HG03354 (cell line): ENCODE measurements around the gene SMPDL3A.

Experiments used
- ATAC-seq: cut with Tn5 transposase; IDR thresholded peaks from one replicate; pipeline ENCODE4 v1.9.1; 2021; ENCODE audit warnings: mild to moderate bottlenecking; ENCODE audit not compliant: unreplicated experiment, poor library complexity, severe bottlenecking

The SMPDL3A gene

DNA sequence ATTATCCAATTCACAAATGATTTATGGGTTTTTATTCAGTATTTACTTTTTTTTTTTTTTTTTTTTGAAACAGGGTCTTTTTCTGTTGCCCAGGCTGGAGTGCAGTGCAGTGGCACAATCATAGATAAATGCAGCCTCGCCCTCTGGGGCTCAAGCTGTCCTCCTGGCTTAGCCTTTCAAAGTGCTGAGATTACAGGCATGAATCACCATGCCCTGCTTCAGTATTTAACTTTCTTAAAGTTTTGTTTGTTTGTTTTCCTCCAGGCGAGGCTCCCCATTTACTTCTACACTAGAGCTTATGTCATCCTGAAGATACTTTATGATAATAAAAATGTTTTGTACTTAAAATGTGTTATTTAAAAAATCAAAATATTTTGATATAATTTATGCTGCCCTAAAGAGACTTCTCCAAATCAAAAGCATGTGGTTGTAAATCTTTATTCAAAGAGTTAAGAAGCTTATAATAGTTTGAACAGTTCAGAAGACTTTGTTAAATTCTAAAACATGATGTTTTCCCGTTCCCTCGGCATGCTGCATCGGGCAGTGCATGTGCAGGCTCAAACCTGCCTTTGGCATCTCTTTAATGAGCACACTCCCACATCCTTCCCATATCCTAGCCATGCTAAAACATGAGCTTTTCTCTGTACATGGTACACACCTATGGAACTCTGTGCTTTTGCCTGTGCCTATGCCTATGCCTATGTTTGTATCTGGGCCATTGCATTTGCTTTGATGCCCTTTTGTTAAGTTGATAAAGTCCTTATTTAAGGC is 11.0 kb downstream of the SMPDL3A start:
- no peak for ATAC-seq

- ATAC-seq: no peak
These were observed 11.8 kb downstream of the SMPDL3A start for GRCh38 chr6:122800906-122801305.

GRCh38 chr6:122801397-122801796 is 12.3 kb downstream of the SMPDL3A start:
- no peak for ATAC-seq

DNA sequence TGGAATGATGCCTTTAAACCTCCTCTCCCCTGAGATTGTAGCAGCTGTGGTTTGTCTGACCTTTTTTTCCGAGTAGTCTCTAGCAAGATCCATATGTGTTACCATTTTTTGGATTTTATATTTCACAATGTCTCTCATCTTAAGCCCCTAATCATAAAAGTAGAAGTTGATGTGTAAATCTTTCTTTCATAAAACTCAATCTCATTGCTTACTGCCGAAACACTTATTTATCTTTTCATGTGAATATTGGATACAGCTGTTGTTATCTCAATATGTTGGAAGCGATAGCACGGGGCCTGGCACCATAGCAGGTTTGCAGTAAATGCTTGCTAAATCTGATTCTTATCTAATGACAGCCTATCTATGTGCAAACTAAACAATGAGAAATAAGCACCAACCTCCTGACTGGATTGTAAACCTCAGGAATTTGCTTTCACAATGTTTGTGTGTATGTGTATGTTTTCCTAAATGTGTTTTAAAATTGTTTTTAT is 14.2 kb downstream of the SMPDL3A start:
- ATAC-seq: no peak

- ATAC-seq: no peak
These were observed 16.0 kb downstream of the SMPDL3A start for GRCh38 chr6:122804962-122805485.

DNA sequence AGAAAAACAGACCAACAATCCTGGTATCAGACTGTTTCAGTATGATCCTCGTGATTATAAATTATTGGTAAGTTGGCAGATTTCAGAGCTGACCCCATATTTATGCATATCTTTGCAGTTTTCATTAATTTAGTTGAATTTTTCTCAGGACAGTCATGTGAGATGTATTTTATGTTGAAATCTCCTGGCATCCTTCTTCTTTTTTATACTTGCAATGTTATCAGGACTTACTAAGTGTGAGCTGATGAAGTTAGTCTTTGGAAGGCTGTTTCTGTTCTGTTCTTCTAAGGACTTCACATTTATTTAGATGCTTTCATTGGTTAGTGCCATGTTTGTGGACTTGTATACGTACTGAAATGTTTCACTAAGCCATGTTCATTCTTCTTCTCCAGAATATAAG is 17.2 kb downstream of the SMPDL3A start:
- no peak for ATAC-seq

- no peak for ATAC-seq
These were observed 19.2 kb downstream of the SMPDL3A start for GRCh38 chr6:122808121-122808885.

DNA sequence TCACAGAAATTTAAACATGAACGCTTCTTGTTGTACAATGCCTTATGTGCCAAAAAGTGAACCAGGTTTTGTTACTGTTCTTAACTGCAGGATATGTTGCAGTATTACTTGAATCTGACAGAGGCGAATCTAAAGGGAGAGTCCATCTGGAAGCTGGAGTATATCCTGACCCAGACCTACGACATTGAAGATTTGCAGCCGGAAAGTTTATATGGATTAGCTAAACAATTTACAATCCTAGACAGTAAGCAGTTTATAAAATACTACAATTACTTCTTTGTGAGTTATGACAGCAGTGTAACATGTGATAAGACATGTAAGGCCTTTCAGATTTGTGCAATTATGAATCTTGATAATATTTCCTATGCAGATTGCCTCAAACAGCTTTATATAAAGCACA is 19.9 kb downstream of the SMPDL3A start:
- no peak for ATAC-seq

DNA sequence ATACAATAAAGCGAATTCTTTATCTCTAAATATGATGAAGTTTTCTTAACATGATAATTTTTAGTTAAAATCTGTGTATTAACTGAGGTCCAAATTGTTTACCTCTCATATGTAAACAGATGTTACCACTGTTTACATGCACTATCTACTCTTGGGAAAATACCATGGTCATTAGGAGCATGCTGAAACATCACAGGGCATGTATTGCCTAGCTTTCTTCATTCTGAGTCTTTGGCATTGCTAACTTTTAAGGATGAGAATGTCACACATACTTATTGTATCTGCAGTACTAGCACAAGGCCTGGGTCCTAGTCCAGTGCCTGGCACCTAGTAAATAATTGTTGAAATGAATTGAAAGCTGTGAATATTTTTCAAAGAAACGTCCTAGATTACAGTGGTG is 20.6 kb downstream of the SMPDL3A start:
- ATAC-seq: no peak

DNA sequence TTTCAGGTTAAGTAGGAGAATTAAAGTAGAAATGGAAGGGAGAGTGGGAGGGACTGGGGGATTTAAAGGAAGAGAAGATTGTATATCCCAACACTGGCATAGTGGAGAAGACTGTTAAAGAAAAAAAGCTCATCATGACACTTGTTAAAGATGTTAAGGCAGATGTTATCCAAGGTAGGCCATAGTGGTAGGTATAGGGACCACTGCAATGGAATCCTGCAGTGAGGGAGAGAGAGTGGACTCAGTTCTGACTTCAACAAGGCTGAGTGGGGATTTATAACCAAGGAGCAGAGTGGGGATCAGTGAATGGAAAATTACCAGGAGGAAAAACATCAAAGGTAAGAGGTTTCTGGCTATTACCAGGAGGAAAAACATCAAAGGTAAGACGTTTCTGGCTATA is 21.1 kb downstream of the SMPDL3A start:
- peak; percentile 51 for ATAC-seq

- ATAC-seq: no peak
These were observed 28.3 kb downstream of the SMPDL3A start for GRCh38 chr6:122817358-122817757.

DNA sequence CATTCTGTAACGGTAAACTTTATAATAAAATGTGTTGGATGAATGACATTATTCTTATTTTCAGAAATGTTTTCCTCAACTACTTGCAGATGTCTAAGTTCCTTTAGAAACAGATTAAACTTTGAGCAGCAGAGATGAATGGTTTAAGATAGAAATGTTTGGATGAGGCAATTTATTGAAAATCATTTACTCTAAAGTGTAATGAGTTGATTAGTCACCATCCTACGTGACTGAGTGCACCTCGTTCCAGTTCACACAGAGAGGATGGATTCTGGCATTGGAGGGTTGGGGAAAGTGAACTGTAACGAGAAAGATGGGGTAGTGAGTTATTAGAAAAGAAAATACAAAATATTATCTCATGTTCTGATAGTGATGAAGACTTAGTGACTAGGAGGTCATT is 28.7 kb downstream of the SMPDL3A start:
- no peak for ATAC-seq

GRCh38 chr6:122818866-122819265 is 29.8 kb downstream of the SMPDL3A start:
- no peak for ATAC-seq

- no peak for ATAC-seq
These were observed 32.0 kb downstream of the SMPDL3A start for GRCh38 chr6:122821095-122821494.

DNA sequence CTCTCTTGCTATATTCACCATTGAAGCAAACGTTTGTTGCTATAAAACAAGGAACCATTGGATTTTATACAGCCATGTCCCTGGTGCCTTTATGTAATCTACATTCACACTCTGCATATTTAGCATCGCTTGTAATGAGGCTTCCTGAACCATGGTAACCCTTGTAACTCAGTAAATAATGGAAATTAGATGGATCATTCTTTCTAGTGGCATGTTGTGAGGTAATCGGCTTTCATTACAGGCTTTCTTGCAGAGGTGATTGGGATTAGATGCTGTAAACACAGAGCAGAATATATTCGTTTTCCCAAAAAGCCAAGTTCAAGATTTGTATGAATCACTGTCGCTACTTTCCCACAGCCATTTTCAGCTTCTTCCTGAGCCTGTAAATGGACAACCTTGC is 36.1 kb downstream of the SMPDL3A start:
- ATAC-seq: no peak

DNA sequence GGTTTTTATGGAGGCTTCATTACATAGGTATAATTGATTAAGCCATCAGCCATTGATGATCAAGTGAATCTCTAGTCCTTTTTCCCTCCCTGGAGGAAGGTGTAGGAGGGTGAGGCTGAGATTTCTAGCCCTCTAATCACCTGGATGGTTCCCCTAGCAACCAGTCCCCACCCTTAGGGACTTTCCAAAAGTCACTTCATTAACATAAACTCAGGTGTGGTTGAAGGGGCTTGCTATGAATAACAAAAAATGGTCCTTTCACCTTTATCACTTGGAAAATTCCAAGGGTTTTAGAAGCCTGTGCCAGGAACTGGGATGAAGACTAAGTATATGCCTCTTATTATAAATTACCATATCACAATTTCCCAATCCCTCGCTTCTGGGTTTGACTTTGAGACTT is 40.4 kb downstream of the SMPDL3A start:
- ATAC-seq: no peak

GRCh38 chr6:122831511-122831910 is 42.5 kb downstream of the SMPDL3A start:
- ATAC-seq: no peak

DNA sequence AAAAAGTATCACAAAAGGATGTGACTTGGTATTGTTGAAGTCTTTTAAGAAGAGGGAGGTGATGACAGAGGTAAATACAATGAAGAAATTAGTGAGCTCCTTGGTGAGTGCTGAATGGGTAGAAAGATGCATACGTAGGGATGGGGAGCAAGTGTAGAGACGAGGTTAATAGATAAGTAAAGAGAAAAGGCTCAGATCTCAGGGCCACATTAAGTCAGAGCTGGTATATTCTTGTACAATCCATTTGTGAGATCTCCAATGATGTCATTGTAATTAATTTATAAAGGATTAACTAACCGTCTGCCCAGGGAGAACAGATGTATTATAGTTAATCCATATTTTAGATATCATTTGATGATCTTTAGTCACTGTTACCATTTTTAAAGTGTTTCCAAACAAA is 43.4 kb downstream of the SMPDL3A start:
- ATAC-seq: no peak

DNA sequence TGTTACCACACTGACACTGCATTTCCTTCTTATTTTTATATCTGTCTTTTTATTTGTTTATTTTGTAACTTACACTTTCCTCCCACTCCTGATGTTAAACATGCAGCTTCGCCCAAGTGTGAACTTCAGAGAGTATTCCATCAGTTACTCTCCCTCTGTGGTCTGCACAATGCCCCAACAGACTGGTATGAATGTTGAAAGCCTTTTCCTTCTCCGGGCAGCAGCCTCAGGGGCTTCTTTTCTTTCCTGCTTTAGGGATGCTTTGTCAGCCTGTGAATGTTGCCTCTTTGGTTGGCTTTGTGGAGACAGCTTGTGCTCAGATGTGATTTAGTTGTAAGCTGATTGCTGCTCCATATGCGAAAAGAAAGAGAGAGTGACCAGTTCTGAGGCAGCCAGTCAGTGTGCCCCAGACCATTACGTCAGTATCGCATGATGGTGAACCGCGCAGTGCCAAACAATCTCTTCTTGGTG is 44.0 kb downstream of the SMPDL3A start:
- no peak for ATAC-seq

- ATAC-seq: no peak
These were observed 49.2 kb downstream of the SMPDL3A start for GRCh38 chr6:122838060-122838780.
